ENCODE results near the gene CNTN4.

The CNTN4 gene

DNA sequence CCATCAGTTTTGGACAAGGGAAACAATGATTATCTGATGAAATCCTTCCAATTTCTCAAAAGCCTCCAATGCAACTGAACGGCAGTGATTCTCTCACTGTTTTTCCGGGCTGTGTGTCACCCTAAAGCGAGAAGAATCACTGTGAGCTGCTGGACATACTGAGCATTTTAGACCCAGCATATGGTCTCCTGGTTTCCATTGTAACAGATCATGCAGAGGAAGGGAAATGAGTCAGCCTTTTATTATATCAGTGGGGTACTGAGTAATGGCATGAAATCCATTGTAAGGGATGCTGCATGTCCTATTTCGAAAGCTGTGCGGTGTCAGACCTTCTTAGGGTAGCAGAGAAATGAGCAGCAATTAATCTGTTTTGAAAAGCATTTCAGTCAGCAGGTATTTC is 724.4 kb downstream of the CNTN4 start:
- no peak for DNase-seq

DNA sequence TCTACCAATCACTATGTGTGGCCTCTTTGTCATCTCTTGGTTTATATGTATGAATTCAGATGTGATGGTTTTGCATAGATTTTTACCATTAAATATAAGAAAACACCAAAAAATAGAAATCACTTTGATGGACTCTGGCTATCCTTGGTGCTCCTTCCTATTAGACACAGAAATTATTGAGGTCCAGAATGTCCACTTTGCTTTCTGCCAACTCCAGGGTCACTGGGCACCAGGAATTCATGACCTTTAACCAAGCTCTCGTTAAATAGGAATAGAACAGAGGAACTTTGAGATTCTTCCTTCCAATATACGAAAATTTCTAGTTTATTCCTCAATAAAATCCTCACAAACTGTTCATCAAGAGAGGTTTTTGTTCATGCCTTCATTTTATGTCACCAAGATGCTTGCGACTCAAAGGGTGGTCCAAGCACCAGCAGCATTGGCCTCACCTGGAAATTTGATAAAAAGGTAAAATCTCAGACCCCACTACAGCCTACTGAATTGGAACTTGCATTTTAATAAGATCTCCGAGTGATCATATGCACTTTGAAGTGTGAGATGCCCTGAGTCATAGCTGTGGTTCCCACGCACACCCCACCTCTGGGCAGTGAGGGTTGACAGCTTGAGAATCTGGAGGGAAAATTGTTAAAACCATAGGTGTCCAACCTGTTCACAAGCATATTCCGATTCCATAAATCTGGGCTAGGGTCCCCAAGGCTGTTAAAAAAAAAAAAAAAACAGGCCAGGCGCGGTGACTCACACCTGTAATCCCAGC is 725.0 kb downstream of the CNTN4 start:
- DNase-seq = no peak

GRCh38 chr3:2826036-2826435 is 727.4 kb downstream of the CNTN4 start:
- no peak for DNase-seq

DNA sequence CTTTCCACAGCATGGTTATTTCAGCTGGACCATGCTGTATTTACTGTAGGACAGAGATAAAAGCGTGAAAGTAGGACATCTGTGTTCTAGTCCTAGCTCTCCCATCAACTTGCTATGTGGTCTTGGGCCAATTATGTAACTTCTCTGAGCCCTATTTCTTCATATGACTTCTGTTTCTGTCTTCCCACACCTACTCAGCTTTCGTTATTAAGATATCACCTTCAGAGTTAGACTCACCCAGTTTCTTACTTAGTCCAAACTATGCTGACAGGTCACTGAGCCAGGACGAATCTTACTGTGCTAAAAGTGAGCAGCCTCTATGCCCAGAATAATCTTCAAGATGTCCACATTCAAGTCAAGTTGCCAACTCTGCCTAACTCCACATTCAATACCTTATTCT is 727.8 kb downstream of the CNTN4 start:
- DNase-seq = no peak

DNA sequence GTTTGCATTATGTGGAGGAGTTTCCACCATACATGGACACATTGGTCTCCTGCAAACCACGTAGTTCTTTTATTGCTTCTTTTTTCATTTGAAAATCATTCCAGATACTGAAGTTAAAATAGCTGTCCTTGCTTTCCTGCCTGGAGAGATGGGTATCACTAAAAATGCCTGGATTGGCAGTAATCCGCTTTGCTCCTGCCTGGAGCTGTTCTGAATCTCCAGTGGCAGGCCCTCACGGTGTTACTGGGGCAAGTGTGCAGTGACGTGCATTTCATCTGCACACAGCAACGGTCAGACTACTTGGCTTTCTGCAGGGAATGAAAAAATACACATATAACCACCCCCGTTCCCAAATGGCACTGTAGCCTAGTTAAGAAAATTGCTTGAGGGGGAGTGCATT is 738.6 kb downstream of the CNTN4 start:
- no peak for DNase-seq

- no peak for DNase-seq
Measured at GRCh38 chr3:2837910-2838309, 739.2 kb downstream of the CNTN4 start.

GRCh38 chr3:2838546-2839157 is 740.0 kb downstream of the CNTN4 start:
- no peak for DNase-seq

- no peak for DNase-seq
Measured at GRCh38 chr3:2839876-2840275, 741.2 kb downstream of the CNTN4 start.

- no peak for DNase-seq
Measured at GRCh38 chr3:2847062-2847841, 748.6 kb downstream of the CNTN4 start.

GRCh38 chr3:2849092-2849491 is 750.4 kb downstream of the CNTN4 start:
- no peak for DNase-seq

- DNase-seq = no peak
Measured at GRCh38 chr3:2850701-2851100, 752.0 kb downstream of the CNTN4 start.

- no peak for DNase-seq
Measured at GRCh38 chr3:2851361-2851760, 752.7 kb downstream of the CNTN4 start.

- DNase-seq = no peak
Measured at GRCh38 chr3:2851835-2852234, 753.2 kb downstream of the CNTN4 start.

DNA sequence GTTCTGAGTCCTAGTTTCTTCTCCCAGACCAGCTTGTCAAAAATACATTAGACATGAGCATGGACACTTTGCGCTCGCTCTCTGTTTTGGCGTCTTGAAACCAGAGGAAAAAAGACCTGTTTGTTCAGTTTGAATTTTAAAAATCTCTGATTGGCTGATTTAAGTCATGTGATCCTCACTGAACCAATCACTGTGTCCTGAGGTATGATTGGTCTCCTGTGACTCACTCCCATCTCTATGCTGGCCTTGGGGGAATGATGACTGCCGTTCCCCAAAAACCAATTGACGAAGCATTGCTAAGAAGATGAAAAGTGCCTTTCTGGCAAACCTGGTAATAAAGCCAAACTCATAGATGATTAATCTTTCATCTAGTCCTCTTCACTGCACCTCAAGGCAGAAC is 755.0 kb downstream of the CNTN4 start:
- no peak for DNase-seq

DNA sequence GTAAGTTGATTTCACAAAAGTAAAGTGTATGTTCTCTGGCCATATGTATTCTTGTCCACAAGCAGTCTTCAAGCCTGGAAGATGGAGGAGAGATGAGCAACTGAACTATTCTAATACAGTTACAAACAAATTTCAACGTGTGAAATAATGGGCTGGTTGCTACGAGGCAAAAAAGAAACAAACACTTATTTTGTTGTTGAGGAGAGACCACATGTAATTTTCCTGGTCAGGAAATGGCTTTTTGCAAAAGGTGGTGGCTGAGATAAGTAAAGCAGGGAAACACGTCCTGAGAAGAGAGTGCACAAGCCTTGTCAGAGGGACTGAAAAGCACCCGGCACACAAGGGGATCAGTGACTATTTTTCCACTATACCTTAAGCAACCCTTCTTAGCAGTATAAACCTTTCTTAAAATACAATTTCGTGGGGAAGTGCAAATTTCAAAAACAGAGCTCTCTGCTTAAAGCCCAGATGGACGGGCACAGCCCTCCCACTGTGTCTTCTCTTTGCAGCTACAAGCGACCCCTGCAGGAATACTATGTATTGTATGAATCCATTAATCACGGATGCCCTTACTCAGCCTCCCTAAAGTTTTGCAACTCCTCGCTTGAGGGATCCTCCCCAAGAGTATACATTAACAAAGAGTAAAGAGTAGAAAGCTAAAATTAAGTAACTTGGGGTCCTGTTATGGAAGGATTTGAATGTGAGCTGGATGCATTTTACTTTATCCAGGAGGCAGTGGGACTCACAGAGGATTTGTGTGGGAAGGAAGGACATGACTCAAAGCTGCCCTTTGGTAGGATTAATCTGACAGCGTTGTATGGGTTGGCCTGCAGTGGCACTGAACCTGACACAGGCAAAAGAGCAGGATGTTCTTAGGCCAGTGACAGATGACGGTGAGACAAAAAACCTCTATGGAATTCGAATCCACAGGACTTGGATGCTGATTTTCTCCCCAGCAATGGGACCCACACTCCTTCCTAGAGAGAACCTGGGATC is 757.8 kb downstream of the CNTN4 start:
- DNase-seq = no peak

DNA sequence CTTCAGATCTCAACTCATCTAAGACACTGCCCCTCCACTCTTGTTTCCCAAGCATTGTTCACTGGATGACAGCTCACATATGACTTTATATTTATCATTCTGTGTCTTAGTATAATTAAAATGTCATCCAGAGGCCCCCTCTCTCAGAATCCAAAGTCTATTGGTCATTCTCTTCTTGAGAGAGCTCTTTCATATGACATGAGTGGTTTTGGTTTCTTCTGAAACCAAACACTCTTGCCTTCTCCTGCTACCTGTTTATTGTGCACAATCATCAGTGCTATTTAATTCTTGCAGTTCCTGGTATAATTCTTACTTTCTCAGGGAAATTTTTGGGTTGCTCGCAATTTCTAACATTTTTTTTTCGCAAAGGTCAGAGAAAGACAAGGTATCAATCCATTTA is 762.0 kb downstream of the CNTN4 start:
- no peak for DNase-seq

DNA sequence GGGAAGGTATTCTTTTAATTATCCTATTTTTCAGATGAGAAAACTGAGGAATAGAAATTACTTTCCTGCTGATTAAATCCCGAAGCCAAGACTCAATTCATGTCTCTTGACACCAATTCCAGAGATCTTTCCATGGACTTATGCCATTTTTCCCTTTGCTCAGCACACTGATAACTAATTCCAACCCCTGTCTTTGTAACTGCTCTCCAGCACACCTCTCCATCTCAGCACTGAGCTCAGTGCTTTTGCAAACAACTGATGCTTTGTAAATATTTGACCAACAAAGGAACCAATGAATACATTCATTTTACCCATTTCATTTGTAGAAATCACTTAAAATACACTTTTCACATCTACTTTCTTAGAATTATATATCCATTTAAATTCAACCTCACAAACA is 762.5 kb downstream of the CNTN4 start:
- no peak for DNase-seq

DNA sequence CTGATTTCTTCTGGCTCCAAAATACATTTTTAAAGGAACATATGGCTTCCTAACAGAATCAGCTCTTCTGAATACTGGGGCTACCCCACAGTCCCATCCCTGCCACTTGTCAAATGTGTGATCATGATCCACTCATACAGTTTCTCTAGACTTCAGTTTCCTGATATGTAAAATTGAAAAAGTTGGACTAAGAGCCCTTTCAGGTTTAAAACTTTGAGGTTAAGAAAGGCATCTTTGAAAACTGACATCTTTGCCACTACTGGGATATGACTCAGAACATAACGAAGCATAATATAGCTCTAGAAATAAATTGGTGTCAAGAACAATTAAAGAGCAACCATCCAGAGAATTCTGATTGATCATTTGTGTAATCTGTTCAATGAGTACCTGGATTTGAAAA is 763.3 kb downstream of the CNTN4 start:
- DNase-seq = no peak

DNA sequence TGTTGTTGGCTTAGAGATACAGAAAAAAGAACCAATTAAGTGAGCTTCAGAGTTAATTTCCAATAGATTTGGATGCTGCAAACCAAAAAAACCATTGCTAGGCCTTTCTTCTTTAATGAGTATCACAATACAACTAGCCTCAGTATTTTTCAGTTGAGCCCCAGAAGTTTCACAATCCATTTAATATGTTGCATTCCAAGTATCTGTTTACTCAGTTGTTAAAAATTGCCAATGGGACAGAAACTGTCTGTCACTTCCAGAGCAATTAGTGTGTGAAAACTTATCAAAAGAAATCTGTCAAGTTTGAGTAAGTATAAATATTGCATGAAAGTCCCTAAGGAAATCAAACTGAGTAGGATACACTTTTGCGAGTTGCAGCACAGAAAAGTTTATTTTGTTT is 763.7 kb downstream of the CNTN4 start:
- no peak for DNase-seq

- DNase-seq = no peak
Measured at GRCh38 chr3:2863127-2863526, 764.5 kb downstream of the CNTN4 start.

GRCh38 chr3:2869905-2870304 is 771.2 kb downstream of the CNTN4 start:
- no peak for DNase-seq

GRCh38 chr3:2870724-2871333 is 772.2 kb downstream of the CNTN4 start:
- DNase-seq = no peak

Data from inflammatory macrophage treated with lipopolysaccharide for 4 hours (primary cell).